ENCODE results near the gene CATSPERE.

DNA sequence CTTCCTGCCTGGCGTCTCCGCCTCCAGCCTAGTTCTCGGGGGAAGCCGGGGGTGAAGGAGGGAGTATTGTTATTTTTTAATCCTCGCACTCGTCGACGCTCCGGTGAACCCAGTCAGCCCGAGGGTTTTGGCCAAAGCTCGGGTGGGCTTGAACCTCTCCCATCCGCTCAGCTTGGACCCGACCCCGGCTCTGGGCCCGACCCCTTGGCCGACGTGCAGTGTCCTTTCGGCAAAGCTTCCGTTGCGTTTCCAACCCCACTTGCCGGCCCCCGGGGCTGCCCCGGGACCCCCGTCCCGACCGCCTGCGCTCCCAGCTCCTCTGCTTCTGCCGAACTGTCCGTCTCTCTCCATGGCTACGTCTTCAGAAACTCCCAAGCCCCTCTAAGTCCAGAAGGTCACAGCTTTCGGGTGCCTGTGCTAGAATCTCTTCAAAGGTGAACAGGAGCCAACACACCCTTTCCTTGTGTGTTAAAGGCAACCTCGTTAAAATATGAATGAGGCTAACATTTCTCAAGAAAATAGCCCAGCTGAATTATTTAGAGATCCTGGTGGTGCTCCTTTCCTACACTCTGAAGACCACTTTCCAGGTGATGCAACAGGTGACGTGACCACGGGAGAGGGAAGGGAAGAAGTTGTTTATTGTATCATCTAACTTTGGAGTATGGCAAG, 192.5 kb downstream of the CATSPERE start:
- no peak for TF ChIP-seq CTCF (IDR thresholded peaks at IDR 0.05)
- TF ChIP-seq POLR2A (IDR thresholded peaks at IDR 0.05) = no peak
